Fibroblast of the conjunctiva (primary cell): ENCODE results near the gene SIRPA.

Source experiments
- DNase-seq: peaks from one replicate; pipeline ENCODE4 v3.0.0-alpha.2; 2010; ENCODE audit warnings: low read depth

The SIRPA gene

DNA sequence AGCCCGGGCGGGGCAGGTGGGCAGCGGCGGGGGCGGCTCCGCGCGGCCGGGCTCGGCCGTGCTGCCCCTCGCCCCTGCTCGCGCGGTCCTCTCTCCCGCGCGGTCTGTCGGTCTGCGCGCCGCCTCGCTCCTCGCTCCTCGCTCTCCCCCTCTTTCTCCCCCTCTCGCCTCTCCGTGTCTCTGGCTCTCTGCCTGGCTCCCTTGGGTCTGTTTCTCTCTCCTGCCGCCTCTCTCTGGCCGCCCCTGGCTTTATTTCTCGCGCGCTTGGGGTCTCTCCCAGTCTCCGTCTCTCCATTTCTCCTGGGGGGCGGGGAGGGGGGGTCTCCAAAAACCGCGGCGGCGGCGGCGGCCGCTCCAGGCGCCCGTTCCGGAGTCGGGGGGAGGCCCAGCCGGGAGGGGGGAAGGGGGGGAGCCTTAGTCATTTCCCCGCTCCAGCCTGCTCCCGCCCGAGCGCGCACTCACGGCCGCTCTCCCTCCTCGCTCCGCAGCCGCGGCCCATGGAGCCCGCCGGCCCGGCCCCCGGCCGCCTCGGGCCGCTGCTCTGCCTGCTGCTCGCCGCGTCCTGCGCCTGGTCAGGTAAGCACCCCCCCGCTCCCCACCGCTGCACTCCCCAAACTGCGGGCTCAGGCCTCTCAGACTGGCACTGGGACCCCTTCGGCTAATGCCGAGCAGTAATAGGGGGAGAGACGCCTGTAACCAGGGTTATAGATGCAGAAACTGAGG lies at the start of gene SIRPA:
SIRPA (plus strand) TSS at position 457 of the 723 bp plus-strand sequence; CDS start at position 498, 41 bp downstream.
- DNase-seq, result no peak

DNA sequence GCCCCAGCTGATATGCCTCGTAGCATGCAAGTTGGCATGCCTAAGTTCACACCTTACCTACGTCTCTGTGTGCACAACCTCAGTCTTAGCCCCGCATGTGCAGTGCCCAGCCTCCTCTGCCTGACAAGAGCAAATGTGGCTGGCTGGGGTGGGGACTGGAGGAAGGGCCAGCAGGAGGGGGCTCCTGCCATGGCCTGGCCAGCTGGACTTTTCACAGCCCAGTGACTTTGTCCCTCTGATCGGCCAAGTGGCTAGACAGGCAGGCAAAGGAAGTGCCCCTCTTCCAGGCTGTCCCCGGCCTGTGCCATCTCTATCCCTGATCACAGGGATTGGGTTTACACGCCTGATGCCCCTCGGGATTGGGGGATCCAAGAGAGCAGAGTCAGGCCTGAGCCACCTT lies 49.5 kb upstream of the SIRPA start:
- no peak for DNase-seq

DNA sequence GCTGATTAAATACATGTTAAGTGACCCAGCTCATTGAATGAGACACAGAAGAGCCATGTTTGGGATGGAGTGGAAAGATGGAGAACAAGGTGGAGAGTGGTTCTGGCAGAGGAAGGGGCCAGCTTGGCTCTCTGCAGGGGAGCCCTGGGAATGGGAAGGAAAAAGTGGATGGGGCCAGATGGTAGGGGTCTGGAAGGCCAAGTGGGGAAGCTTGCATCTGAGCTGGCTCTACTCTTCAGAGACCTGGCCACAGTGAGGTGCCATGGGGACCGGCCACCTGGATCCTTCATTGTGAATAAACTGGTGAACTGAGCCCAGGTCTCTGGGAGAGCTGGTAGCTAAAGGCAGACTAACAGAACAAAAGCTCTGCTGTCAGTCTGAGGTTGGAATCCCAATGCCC lies 48.9 kb upstream of the SIRPA start:
- DNase-seq, result no peak

DNA sequence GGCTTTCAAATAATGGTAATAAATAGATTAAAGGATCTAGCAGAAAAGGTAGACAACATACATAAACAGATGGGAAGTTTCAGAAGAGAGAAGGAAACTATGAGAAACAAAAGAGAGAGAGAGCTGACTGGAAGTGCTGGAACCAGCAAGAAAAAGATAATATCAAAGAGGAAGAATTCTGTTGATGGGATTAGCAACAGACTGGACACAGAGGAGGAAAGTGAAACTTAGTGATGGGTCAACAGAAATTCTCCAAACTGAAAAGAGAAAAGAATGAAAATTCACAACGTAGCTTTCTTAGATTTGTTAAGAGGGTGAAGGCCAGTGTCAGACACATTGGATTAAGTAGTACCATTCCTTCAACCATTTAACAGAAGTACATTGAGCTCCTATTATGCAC lies 48.3 kb upstream of the SIRPA start:
- DNase-seq, result no peak

DNA sequence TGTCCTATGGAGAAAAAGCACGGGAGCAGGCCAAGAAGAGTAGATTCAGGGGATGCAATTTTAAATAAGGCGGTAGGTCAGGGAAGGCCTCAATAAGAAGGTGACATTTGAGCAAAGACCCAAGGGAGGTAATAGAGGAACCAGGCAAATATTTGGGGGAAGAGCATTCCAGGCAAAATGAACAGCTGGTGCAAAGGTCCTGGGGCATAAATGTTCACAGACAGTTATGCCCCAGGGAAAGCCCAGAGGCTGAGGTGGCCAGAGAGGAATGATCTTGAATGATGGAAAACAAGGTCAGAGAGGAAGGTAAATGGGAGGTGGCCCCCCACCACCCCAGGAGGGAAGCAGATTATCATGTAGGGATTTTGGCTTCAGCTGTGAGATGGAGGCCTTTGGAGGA lies 47.4 kb upstream of the SIRPA start:
- no peak for DNase-seq

DNA sequence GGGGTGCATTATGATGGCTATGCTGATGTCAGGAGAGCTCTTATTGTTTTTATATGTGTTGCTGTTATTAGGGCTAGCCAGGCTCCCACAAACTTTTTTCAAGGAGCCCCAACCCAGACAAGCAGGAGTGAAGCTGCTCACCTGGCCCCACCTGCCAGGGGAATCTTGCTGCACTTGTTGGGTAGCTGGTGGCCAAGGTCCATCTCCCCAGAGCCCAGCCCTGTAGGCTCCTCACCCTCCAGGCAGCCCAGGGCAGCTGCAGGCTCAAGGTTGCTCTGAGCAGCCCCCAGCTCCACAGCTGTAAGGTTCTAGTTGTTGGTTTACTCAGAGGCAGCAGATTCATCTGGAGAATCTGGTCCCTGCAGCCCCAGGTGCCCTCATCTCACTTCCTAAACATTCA lies 46.8 kb upstream of the SIRPA start:
- no peak for DNase-seq

DNA sequence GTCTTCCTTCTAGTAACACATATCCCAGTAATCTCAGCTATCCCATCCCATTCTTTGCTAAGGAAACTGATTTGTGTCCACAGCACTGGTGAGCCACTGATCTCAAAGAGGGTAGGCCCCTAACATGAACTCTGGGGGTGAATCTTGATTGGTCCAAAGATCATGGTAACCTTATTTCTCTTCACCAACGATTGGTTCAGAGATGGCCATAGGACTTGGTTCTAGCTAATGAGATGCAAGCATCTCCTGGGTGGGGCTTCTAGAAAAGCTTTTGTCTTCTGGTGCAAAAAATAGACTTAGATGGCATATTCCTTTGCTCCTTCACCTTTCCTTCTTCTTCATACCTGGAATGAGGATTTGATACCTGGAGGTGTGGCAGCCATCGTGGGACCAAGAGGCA lies 43.8 kb upstream of the SIRPA start:
- no peak for DNase-seq

DNA sequence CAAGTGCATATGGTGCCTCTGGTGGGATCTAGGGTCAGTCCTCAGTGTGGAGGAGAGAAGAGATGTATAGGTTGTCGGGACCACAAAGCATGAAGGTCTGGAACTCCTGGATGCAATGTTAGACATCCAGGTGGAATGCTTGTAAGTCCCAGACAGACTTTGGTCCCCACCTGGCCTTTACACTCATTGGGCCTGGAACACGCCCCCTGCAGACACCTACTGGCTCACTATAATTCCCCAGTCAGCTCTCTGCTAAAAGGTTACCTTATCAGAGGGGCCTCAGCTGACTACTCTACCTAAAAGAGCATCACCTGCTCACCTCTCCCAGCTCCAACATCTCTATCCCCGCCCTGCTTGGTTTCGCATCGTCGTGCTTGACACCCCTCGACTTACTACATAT lies 41.7 kb upstream of the SIRPA start:
- DNase-seq, result no peak

DNA sequence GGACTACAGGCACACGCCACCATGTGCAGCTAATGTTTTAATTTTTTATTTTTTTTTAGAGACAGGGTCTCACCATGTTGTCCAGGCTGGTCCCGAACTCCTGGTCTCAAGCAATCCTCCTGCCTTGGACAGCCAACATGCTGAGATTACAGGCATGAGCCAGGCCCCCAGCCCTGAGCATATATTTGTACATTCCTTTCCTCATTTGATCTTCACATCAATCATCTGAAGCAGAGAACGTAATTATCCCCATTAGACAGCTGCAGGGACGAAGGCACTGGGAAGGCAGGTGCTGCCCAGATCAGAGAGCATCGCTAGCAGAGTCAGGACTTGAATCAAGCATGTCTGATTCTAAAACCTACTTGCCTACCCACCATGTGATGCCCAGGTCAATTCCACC lies 41.0 kb upstream of the SIRPA start:
- DNase-seq, result no peak

DNA sequence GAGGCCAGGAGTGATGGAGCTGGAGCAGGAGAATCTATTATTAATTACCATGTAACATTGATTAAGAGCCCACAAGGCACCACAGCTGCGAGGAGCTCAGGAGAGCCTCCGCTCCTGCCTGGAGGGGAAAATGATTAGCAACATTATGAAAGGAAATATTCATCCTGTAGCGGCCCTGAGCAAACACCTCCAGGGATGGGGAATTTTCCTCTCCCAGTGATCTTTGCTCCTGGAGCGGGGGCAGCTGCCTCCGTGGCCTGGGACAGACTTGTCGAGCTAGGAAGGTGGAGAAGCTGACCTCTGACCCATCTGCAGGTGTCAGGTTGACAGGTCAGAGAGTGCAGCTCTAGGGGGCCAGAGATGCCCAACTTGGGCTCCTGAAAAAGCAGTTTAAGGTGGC lies 40.1 kb upstream of the SIRPA start:
- no peak for DNase-seq

DNA sequence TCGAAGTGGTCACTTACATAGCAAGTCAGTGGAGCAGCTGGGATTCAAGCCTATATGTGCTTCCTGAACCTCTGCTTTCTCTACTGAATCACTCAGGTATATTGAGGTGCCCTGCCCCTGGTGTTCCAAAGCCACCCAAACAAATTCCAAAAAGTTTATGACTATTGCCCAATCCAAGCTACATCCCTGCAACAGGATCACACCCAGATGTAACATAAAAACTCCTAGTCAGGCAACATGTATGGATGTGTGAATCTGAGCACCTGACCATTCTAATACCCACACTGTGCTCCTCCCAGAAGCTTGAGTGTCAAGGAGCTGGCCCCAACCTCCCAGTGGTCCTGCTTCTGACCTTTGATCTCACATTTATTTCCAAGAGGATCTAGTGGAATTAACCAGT lies 39.5 kb upstream of the SIRPA start:
- no peak for DNase-seq

DNA sequence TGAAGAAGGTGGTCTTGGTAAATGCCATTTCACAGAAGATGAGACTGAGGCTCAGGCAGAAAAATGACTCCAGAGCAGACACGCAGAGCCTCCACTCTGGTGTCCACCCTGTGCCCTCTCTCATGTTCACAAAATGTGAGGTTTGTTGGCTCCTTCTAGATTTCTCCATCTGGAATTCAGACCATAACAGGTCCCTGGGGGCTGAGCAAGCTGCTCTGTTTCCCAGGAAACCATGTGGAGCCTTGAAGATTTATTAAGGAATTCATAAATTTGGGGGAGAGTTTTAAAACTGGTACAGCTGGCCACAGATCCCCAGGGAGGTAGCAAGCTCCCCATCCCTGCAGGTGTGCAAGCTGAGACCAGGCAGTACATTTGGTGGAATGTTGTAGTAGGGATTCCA lies 38.8 kb upstream of the SIRPA start:
- DNase-seq, result no peak

DNA sequence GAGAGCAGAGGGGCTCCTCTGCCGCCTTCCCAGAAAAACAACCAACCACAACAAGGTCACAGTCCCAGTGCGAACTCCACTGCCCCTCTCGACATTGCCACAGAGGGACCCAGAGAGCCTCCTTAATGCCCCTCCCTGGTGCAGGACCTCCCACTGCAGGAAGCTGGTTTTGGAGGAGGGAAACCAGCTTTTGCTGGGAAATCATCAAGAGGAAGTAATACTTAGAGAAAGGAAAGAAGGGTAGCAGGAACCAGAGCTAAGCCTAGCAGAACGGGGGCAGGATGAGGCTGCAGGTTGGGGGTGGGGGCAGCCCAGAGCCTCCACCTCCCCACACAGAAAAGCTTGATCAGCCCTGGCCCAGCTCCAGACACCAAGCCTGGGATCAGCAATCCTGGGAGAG lies 37.7 kb upstream of the SIRPA start:
- DNase-seq, result no peak

DNA sequence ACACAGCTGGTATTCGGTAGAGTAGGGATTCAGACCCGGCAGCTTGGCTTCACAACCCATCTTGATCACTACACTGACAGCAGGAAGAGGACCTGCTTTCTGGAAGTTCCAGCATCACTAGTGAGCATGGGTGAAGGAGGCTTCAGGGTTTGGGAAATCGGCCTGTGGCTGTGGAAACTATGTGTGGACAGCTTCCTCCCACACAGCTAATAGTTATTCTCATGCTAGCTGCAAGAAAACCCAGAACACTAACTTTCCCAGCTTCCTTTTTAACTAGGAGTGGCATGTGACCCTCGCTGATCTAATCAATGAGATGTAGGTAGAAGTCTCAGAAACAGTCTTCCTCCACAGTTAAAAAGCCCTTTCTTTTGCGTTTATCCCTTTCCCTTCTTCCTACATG lies 36.3 kb upstream of the SIRPA start:
- DNase-seq, result no peak

DNA sequence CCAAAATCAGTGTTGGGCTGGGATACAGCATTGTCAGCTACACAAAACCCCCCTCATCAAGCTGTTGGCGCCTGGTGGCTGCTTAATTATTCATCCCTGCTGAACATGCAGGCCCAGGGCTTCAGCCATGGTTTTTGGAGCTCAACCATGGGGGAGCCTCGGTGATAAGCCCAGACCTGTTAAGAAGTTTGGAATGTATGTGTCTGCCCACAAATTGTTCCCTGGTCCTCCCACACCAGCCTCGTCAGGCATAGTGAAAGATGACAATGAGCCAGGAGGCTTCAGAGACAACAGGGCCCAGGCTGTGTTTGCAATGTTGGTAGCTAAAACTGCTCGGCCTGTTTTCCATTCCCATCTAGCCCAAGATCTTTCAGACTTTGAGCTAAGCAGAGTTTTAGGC lies 34.8 kb upstream of the SIRPA start:
- DNase-seq, result no peak

DNA sequence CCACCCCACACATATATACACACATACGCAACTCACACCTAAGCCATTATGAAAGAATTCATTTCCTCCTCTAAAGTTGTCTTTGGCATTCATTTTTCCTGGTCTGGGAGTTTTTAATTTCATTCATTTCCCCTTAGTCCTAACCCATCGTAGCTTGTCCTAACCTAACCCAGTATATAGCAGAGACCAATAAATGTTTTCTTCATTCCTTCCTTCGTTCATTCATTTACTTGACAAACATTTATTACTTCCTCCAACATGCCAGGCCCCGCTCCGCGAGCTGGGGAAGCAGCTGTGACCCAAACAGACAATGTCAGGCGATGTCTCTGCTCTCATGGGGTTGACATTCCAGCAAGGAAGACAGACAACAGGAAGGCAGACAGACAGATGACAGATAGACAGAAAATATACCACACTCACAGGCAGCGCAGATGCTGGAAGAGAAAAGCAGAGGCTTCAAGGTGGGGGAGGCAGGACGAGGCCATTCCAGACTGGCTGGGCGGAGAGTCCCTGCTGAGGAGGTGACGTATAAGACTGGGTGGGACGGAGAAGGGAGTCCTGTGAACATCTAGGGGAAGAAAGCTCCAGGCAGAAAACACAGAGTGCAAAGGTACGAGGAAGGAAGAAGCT lies 33.7 kb upstream of the SIRPA start:
- DNase-seq, result no peak

DNA sequence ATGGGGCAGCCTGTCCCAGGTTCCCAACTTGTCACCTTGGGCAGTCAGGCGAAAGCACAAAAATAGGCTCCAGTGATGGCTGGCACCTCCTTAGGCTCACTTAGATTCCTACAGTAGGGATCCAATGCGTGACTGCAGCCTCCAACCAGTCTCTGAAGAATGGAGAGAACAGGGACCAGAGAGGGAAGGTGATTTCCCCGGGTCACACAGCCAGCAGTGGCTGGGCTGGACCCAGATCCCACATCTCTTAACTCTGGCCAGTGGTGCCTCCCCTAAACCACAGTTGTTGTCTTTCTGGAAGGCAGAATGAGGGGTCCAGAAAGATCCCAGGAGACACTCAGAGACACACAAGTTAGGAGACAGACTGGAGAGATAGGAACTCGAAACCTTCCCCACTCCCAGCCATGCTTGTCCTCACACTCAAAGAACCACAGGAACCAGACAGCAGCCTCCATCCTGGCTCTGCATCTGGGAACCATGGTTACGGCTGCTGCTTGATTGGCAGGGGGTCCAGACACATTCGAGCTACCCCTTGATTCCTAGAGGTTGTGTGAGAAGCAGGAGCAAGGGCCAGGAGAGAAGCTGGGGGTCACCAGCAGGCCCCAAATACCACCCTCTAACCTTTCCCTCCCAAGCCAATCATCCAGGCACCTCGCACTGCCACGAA lies 33.1 kb upstream of the SIRPA start:
- no peak for DNase-seq

DNA sequence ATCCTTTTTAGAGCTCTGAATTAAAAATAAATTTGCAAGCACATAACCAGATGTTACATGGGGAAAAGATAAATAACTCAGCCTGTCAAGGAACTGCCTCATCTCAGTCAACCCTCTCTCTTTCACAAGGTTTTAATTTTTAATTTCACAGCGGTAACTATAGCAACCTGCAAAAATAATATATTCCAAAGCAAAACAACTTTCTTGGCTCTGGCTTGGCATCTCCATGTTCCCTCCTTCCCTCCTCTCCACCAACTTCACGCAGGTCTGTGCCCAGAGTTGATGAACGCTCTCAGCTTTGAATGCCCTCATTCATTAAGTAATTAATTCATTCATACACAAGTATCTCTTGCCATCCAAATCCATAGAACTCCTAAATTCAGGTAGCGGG lies 32.5 kb upstream of the SIRPA start:
- no peak for DNase-seq

DNA sequence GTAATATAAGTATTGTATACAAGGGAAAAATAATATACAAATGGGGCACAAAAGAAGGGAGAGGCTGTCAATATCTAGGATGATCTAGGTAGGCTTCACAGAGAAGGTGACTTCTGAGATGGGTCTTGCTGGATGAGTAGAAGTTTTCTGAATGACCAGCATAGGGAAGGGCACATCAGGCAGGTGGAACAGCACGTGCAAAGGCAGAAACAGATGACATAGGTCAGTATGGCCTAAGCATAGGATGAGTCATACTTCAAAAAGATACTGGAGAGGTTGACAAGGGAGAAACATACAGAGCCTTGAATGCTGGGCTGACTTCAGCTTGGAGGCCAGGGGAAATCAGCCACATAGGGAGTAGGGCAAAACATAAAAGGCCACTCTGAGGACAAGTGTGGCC lies 31.9 kb upstream of the SIRPA start:
- DNase-seq, result no peak

DNA sequence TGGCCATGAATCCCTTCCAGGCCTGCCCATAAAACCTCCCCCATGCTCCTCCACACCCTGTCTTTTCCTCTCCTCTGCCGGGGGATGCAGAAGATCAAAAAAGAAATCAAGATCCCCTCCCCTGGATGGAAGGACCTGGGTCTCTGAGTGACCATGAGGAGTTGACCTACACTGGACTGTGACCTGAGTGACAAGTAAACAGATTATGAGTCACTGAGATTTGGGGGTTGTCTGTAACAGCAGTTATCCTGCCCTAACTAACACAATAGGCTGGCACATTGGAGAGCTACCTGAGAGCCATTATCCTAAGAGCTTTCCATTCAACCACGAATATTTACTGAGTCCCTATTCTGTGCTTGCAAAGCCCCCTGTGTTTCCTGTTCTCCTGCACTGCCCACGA lies 28.4 kb upstream of the SIRPA start:
- DNase-seq, result no peak

DNA sequence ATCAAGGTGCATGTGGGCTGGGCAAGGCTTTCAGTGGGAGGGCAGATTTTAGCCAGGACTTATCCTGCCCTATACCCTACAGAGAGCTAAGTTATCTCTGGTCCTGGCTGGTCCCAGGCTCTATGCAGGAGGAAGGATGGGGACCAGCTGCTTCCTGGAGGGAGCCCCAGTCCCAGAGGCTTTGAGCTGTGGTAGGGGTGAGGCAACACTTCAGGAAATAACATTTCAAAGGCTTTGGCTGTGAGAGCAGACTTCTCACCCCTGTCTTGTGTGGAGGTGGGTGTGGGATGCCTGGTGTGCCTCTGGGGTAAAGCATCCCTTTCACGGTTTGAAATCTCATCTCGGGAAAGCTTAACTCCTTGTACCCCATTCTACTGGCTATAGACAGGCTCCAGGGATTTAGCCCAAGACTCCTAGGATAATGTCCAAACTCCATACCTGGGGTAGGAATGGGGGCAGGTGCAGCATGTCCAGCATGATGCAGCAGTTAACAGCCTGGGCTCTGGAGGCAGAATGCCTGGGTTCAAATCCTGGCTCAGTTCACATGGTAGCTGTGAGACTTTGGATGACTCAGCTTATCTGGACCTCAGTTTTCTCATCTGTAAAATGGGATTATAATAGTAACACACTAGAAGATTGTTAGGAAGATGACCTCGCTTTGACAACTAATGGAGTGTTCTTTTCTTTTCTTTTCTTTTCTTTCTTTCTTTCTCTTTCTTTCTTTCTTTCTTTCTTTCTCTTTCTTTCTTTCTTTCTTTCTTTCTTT lies 27.5 kb upstream of the SIRPA start:
- no peak for DNase-seq

DNA sequence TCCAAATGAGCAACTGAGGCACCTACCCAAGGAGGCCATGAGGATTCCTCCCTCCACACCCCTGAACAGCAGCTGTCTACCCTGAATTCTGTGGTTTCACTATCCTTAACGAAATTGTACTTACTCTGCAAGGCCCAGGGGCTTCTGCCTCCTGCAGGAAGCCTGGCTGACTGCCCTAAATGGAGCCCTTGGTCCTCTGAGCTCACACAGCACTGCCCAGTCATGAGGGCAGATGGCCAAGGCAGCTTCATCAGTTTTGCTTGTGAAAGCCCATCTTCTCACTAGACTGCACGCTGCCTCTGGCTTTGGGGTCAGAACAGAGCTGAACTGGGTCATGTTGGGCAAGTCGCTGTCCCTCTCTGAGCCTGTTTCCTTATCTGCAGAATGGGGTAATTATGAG lies 26.4 kb upstream of the SIRPA start:
- DNase-seq, result no peak

DNA sequence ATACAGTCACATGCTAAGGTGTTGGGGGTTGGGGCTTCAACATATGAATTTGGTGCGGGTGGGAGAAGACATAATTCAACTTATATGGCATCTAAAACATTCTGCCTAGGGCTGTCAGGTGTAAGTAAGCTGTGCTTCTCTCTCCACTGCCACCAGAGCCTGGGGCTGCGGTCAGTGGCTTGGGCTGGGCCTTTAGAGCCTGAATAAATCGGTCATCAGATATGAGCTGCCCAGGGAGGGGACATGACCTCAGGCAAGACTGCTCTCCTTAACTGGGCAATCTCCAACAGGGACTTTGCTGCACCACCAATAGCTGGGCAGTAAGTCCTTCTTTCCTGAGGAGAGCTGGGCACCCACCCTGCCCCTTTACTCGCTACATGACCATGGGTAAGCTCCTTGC lies 24.9 kb upstream of the SIRPA start:
- no peak for DNase-seq
